Psoas muscle (tissue), 8 donors: ENCODE data around the gene TMEM185B. TPM values are rescaled to one million over a fixed set of nuclear protein-coding genes. Genes with fewer than 3 reads are reported as not detected.

Source experiments
- ATAC-seq, 4 donors: fragments of 200-7000 bp; cut with Tn5 transposase; one replicate each; pipeline ENCODE4 v1.9.1; 2020; ENCODE audit warnings: moderate library complexity in 3 of 4, mild to moderate bottlenecking in 2 of 4
- DNase-seq, 2 donors: peaks; one replicate each; pipeline ENCODE4 v3.0.0-alpha.2; 2020
- H3K27ac ChIP-seq: fragments of 200-600 bp; one replicate; pipeline ENCODE4 v1.8.0; 2022
- H3K27me3 ChIP-seq, 3 donors: fragments of 200-600 bp in 1 of 3; one replicate each; pipeline versions ENCODE4 v1.6.1 to v1.8.0; 2013 to 2022; ENCODE audit warnings: low read length in 2 of 3, mild to moderate bottlenecking in 2 of 3, moderate library complexity in 1 of 3; ENCODE audit not compliant: insufficient read depth in 3 of 3
- H3K36me3 ChIP-seq, 2 donors: fragments of 200-600 bp in 1 of 2; one replicate each; pipeline versions ENCODE4 v1.6.1 to v1.8.0; 2013 to 2022; ENCODE audit warnings: low read depth in 1 of 2, mild to moderate bottlenecking in 1 of 2, moderate library complexity in 1 of 2; ENCODE audit not compliant: insufficient read depth in 1 of 2
- H3K4me1 ChIP-seq: fragments of 200-600 bp; one replicate; pipeline ENCODE4 v1.8.0; 2022
- H3K4me3 ChIP-seq: fragments of 200-600 bp; one replicate; pipeline ENCODE4 v1.8.0; 2022; ENCODE audit warnings: mild to moderate bottlenecking
- H3K9me3 ChIP-seq: fragments of 200-600 bp; one replicate; pipeline ENCODE4 v1.8.0; 2022
- WGBS, 3 donors: extraction: QIAGEN DNeasy Blood & Tissue Kit; methylation state at CpG; one replicate each; pipeline versions ENCODE4 v1.1.6 to v1.1.7; 2013; 5-methylcytosine and 5-hydroxymethylcytosine counted together
- intact Hi-C, 2 donors: fragments of 100-400 bp; cut with DNase I; formaldehyde crosslinking; loops; one replicate each; pipeline versions ENCODE4 v1.11.0 to v1.14.2; 2022
- polyA plus RNA-seq, 3 donors: library from polyadenylated mRNA; stranded (reverse); fragments of 200-250 nt; gene quantifications; one replicate each; pipeline ENCODE4 v1.2.3, GENCODE V29; 2013
- total RNA-seq, 4 donors: library from RNA; stranded (reverse); fragmentation: NEBNext Ultra II Directional in 2 of 4; extraction: Animal tissue kit (Norgen Biotek cat#: 25700) in 2 of 4; gene quantifications; one replicate each; pipeline versions ENCODE4 v1.2.1 to v1.2.4, GENCODE V29; 2021 to 2023
- TF ChIP-seq, protein P1 (sequence below): fragments of 200-600 bp; IDR thresholded peaks from one replicate; pipeline ENCODE4 v1.8.0; 2022; ENCODE audit warnings: antibody characterized with exemption
- donor health status: healthy with polysubstance abuse.
- donor health status: DM: no; HTN: no; CAD: no; lungs with moderate emphysema.
- donor health status: Bipolar disorder and iron deficiency.
- donor health status: healthy.
- donor health status: DM: yes; HTN: yes; CAD: no.
- donor health status: DM: no; HTN: no; CAD: no.
- donor health status: DM: no; HTN: no; CAD: no.
- donor health status: DM: yes; HTN: yes; CAD: no.

Gene TMEM185B
- total and polyA plus RNA-seq, 7 donors: 10.4 to 28.1 (median 15.3) TPM

DNA sequence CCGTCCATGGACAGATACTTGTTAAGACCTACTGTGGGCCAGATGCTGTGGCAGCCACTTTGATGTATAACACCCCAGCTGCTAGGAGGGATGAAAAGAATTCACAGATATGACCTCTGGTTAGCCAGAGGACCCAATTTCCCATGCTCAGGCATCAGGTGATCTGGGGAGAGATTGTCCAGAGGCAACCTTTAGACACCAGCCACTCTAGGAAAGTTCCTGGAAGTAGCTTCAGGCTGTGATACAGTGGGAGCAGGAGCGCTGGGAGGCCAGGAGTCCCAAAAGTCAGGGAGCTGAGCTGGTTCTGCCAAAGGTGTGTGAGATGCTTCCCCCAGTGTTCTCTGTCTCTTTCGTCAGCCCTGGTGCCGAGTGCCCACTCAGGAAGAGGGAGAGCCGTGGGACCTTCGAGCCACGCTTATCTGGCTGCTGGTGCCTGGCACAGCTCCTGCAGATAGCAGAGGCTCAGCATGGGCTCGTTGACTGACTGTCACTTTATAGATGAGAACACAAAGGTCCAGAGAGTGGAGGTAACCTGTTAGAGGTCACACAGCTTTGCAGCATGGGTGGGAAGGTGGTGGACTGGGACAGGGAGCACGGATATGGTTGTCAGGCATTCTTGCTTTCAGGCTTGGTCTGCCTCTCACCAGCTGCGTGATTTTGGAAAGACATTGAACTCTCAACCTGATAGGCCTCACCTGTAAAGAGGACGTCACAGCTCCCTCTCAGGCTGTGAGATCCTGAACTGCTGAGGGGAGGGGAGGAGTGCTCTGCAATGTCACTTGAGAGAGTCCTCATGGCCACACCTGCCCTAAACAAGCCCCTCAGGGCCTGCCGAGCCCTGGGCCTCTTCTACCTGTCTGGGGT is 21.7 kb upstream of the TMEM185B start:
- no peaks in the 10 kb centered on the region for H3K36me3 ChIP-seq
- ATAC-seq (peak in 1 of 4 donors; percentile 13), DNase-seq (no peak)
- H3K4me1 ChIP-seq: peaks cover 11% of the 10 kb centered on the region
- H3K27me3 ChIP-seq: no peaks in the 10 kb centered on the region
- no peak overlapping the region for H3K27ac ChIP-seq
- no peaks in the 10 kb centered on the region for H3K9me3 ChIP-seq
- no peak overlapping the region for H3K4me3 ChIP-seq
- TF ChIP-seq, protein P1, sequence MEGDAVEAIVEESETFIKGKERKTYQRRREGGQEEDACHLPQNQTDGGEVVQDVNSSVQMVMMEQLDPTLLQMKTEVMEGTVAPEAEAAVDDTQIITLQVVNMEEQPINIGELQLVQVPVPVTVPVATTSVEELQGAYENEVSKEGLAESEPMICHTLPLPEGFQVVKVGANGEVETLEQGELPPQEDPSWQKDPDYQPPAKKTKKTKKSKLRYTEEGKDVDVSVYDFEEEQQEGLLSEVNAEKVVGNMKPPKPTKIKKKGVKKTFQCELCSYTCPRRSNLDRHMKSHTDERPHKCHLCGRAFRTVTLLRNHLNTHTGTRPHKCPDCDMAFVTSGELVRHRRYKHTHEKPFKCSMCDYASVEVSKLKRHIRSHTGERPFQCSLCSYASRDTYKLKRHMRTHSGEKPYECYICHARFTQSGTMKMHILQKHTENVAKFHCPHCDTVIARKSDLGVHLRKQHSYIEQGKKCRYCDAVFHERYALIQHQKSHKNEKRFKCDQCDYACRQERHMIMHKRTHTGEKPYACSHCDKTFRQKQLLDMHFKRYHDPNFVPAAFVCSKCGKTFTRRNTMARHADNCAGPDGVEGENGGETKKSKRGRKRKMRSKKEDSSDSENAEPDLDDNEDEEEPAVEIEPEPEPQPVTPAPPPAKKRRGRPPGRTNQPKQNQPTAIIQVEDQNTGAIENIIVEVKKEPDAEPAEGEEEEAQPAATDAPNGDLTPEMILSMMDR: no peak
- 79 to 85% (median 80%) methylated on average over 12 of the region's 12 CpGs for WGBS, 3 donors
- intact Hi-C loops: no loop called here

DNA sequence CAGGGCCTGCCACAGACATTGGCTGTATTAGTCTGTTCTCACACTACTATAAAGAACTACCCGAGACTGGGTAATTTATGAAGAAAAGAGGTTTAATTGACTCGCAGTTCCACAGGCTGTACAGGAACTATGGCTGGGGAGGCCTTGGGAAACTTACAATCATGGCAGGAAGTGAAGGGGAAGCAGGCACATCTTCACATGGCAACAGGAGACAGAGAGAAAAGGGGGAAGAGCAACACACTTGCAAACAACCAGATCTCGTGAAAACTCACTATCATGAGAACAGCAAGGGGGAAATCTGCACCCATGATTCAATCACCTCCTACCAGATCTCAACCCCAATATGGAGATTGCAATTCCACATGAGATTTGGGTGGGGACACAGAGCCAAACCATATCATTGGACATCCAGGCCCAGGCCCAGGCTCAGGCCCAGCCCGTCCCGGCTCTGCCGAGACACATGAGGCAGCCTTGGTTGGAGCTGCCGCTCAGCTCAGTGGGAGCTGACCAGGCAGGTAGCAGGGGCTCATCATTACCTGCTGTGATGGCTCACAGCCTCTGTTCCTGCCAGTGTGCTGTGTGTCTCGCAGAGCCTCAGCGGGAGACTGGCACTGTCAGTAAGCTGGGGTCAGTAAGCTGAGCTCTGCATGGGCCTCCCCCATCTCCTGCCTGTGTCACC is 20.8 kb upstream of the TMEM185B start:
- Histone ChIP-seq H3K4me1 (peaks cover 11% of the 10 kb centered on the region), H3K36me3 (no peaks in the 10 kb centered on the region), H3K4me3 (no peak overlapping the region), H3K27ac (no peak overlapping the region), H3K27me3 (no peaks in the 10 kb centered on the region), H3K9me3 (no peaks in the 10 kb centered on the region)
- 96 to 98% (median 97%) methylated on average over 9 of the region's 9 CpGs for WGBS, 3 donors
- DNase-seq (no peak), ATAC-seq (no peak)
- TF ChIP-seq, protein P1: no peak
- intact Hi-C loops: no loop called here

DNA sequence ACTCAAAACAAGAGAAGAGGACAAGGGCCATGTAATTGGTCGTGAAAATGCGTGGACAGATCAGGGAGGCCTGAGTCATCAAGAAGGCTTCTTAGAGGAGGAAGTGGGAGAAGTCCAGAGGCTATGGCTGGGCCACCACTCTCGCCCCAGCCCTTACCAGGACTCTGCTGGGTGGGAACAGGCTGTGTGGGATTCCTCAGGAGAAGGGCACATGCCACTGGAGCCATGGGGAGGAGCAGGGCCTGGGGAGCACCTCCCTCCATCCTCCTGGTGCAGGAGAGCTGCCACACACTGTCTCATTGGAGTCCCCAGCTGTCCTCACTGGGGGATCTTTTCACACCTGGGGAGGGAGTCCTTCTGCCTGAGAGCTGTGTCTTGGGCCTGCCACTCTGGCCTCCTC is 20.0 kb upstream of the TMEM185B start:
- 65 to 92% (median 79%) methylated on average over 3 of the region's 3 CpGs for WGBS, 3 donors
- TF ChIP-seq, protein P1: no peak
- Histone ChIP-seq H3K4me1 (peaks cover 11% of the 10 kb centered on the region), H3K27me3 (no peaks in the 10 kb centered on the region), H3K9me3 (no peaks in the 10 kb centered on the region), H3K27ac (no peak overlapping the region), H3K36me3 (no peaks in the 10 kb centered on the region), H3K4me3 (no peak overlapping the region)
- ATAC-seq (no peak), DNase-seq (no peak)
- intact Hi-C loops: no loop called here

DNA sequence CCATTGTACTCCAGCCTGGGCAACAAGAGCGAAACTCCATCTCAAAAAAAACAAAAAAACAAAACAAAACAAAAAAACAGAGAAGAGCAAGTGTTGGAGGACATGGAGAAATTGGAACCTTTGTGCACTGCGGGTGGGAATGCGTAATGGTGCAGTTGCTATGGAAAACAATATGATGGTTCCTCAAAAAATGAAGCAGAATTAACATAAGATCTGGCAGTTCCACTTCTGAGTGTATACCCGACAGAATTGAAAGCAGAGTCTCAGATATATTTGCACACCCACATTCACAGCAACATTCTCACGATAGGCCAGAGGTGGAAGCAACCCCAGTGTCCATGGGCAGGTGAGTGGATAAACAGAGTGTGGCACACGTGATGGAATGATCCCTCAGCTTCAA is 18.5 kb upstream of the TMEM185B start:
- Histone ChIP-seq H3K4me1 (peaks cover 11% of the 10 kb centered on the region), H3K9me3 (no peaks in the 10 kb centered on the region), H3K27me3 (peaks cover 0 to 2% (median 0%) of the 10 kb centered on the region in 3 donors), H3K4me3 (no peak overlapping the region), H3K27ac (no peak overlapping the region), H3K36me3 (no peaks in the 10 kb centered on the region)
- TF ChIP-seq, protein P1: no peak
- DNase-seq (no peak), ATAC-seq (no peak)
- intact Hi-C loops: no loop called here
- 84 to 89% (median 85%) methylated on average over 6 of the region's 6 CpGs for WGBS, 3 donors
